GM18511 (cell line): ENCODE results near the gene GLUD1.
"Not testable (repeated sequence)": the region's sequence is repeated elsewhere in the genome, so short reads cannot be mapped to it uniquely, and the experiment has no call there.

Experiments
- ATAC-seq: cut with Tn5 transposase; IDR thresholded peaks from one replicate; pipeline ENCODE4 v1.9.1; 2021; ENCODE audit warnings: mild to moderate bottlenecking, moderate library complexity; ENCODE audit not compliant: unreplicated experiment

GLUD1 gene

DNA sequence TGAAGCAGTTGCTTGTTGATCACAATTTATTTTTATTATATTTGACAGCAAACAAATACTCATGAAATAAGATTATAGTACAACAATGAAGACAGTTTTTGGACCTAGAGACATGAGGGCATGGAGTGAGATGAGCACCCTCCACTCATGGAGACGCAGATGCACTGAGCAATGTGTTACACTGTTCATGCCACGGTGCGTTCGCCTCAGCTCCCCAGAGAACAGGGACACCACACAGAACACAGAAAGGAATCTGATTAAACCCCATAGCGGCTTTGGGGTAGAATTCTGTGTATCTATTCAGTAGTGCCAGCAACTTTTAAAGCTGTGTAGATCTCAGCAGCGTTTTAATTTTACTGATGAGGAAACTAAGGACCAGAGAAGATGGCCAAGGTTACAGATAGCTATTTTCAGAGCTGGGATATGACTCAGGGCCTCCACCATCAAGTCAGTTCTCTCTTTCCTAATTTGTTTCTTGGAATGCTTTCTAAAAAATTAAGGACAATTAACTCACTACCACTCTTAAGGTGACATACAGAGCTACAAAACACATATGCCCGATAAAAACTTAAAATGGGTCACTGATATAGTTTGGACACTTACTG lies 41.0 kb downstream of the GLUD1 start:
- ATAC-seq: no peak

DNA sequence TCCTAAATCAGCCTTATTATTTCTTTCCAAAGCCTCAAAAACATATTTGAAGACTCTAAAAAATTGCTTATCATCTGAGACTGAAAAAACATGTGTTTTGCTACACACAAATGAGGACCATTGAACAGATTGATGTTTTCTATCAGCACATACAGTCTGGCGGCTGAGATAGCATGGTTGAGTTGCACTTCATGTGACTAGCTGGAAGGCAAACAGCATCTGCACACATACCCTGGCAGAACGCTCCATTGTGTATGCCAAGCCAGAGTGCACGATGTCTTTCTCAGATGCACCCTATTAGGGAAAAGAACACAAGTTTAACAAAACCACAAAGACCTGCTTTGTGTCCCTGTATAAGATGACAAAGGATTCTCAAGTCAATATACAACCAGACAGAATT lies 41.5 kb downstream of the GLUD1 start:
- no peak for ATAC-seq

DNA sequence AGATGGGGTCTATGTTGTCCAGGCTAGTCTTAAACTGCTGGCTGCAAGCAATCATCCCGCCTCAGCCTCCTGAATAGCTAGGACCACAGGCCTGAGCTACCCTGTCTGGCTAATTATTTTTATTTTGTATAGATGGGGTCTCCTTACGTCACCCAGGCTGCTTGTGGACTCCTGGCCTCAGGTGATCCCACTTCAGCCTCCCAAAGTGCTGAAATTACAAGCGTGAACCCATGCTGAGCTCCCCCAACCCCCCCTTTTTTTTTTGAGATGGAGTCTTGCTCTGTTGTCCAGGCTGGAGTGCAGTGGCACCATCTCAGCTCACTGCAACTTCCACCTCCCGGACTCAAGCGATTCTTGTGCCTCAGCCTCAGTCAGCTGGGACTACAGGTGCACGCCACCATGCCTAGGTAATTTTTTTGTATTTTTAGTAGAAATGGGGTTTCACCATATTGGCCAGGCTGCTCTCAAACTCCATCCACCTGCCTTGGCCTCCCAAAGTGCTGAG lies 49.2 kb downstream of the GLUD1 start:
- ATAC-seq: no peak

DNA sequence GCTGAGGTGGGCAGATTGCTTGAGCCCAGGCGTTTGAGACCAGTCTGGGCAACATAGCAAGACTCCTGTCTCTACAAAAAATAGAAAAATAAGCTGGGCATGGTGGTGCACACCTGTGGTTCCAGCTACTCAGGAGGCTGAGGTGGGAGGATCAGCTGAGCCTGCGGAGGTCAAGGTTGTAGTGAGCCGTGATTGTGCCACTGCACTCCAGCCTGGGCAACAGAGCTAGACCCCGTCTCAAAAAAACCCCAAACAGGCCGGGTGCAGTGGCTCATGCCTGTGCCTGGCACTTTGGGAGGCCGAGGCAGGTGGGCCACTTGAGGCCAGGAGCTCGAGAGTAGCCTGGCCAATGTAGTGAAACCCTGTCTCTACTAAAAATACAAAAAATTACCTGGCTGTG lies 51.1 kb downstream of the GLUD1 start:
- ATAC-seq: not testable (repeated sequence)

DNA sequence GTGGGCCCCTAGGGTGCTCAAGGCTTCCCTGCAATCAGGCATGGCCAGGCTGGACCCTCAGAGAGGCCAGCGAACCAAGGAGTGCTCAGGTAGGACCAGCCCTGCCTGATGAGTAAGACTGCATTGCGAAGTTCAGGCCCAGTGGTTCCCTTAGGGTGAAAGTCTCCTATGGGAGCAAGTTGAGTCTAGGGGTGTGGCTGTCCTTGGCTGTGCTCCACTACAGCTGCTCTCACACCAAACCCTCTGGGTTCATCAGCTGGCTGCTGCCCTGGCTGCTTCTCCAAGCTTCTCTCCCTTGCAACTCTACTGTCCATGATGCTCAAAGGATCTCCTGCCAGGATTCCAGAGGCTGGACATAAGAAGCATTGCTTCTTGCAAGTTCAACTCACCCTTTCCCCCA lies 55.9 kb downstream of the GLUD1 start:
- ATAC-seq: no peak

DNA sequence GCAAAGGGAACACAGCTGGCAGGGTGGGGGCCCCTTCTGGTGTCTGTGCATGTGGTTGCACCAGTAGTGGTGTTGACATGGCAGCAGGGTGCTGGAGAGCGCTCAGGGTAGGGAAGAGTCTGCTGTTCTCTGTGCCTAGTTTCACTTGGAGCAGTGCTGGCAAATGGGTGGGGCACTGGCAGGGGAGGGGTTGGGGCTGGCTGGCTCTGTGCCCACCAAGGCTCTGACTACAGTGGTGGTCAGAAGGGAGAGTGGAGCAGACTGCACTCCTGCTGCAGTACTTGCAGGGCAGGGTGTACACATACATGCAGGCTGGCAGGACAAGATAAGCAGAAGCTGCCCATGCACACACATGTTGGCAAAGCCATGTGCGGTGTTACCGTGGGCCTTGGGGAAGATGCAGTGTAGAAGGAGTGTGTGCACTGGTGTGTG lies 56.3 kb downstream of the GLUD1 start:
- ATAC-seq: no peak

DNA sequence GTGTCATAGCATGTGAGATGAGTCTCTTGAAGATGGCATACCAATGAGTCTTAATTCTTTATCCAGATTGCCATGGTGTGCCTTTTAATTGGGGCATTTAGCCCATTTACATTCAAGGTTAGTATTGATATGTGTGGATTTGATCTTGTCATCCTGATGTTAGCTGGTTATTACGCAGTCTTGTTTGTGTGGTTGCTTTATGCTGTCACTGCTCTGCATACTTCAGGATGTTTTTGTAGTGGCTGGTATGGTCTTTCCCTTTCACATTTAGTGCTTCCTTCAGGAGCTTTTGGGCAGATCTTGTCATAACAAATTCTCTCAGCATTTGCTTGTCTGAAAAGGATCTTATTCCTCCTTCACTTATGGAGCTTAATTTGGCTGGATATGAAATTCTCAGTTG lies 58.0 kb downstream of the GLUD1 start:
- ATAC-seq: no peak

DNA sequence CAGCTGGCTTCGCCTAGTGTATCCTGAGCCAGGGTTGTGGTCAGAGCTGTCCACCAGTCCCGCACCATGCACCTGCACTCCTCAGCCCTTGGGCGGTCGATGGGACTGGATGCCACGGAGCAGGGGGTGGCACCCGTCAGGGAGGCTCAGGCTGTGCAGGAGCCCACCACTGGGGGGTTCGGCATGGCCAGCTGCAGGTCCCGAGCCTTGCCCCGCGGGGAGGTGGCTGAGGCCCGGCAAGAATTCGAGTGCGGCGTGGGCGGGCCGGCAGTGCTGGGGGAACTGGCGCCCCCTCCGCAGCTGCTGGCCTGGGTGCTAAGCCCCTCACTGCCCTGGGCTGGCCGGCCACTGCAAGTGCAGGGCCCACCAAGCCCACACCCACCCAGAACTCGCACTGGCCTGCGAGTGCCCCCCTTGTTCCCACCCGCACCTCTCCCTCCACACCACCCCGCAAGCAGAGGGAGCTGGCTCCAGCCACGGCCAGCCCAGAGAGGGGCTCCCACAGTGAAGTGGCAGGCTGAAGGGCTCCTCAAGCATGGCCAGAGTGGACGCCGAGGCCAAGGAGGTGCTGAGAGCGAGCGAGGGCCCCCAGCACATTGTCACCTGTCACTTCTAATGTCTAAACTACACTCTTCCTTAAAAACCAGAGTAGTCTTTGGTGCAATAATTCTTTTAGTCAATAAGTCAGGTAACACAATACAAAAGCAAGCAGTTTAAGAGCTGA lies 63.6 kb downstream of the GLUD1 start:
- ATAC-seq: no peak

DNA sequence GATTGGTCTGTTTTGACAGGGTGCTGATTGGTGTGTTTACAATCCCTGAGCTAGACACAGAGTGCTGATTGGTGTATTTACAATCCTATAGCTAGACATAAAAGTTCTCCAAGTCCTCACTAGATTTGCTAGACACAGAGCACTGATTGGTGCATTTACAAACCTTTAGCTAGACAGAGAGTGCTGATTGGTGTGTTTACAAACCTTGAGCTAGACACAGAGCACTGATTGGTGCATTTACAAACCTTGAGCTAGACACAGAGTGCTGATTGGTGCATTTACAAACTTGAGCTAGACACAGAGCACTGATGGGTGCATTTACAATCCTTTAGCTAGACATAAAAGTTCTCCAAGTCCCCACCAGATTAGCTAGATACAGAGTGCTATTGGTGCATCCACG lies 64.2 kb downstream of the GLUD1 start:
- not testable (repeated sequence) for ATAC-seq

DNA sequence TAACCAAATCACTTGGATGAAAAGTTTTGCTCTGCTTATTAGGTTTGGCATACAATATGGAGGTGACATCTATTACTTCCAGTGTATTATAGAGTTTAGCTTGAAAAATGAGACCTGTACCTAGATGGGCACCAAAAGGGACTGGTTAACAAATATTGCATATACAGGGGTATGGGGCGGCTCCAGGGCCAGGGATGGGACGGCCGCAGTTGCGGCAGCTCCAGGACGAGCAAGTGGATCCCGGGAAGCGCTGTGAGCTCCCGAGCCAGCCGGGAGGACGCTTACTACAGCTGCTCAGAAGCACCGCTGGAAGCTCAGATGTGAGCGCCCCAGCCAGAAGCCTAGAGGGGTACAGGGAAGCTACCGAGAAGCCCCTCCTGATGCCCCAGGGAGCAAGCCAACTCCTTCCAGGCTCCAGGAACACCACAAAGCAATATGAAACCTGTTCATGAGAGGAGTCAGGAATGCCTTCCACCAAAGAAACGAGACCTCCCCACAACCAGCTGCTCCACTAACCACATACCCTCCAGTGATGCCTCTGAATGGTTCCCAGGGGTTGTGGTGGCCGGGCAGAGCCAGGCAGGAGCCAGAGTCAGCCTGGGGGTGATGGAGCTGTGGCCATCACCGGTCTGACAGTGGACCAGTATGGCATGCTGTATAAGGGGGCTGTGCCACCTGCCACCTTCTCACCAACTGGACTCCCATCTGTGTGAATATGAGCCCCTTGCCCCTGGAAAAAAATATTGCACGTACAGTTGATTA lies 67.7 kb downstream of the GLUD1 start:
- ATAC-seq: not testable (repeated sequence)

DNA sequence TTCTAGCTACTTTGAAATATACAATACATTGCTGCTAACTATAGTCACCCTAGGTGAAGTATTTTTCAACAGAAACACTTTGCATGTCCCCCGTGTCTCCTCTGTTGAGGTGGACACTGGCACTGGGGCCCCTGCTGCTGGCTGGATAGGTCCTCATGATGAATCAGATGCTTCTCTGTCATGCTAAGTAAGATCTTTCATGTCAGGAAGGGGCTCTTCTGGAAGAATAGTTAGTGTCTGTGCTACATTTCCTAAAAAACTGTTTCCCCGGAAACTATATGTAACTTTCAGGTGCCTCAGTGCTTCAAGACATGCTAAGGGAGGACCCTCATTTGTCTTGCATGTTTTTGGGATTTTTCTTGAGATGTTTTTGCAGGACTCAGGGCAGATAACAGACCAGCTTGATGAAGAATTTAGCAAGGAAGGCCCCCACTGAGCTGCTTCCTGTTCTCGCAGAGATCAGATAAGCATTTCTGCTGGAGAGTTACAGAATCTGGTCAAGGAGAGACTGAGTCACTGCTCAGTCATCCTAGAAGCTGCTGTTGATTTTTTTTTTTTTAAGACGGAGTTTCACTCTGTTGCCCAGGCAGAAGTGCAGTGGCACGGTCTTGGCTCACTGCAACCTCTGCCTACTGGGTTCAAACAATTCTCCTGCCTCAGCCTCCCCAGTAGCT lies 69.2 kb downstream of the GLUD1 start:
- ATAC-seq: not testable (repeated sequence)

DNA sequence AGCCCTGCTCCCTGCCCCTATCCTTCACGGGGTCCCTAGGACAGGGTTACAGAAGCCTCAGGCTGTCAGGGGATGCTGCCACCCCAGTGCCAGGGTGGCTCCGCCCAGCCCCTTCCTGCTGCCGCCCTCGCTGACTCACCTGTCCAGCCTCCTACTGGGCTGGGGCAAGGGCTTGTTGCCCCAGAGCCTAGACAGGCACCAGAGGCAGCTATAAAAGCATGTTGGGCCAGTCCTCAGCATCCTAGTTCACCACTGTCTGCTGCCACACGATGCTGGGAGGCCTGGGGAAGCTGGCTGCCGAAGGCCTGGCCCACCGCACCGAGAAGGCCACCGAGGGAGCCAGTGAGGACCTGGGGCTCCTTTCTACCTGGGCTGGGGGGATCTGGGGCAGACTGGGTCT lies 74.6 kb downstream of the GLUD1 start, which contains the start of gene FAM25A:
Gene FAM25A, plus strand, starts transcription at position 239 of the 400 bp plus-strand sequence. Its CDS starts 31 bp downstream, at position 270.
- not testable (repeated sequence) for ATAC-seq

DNA sequence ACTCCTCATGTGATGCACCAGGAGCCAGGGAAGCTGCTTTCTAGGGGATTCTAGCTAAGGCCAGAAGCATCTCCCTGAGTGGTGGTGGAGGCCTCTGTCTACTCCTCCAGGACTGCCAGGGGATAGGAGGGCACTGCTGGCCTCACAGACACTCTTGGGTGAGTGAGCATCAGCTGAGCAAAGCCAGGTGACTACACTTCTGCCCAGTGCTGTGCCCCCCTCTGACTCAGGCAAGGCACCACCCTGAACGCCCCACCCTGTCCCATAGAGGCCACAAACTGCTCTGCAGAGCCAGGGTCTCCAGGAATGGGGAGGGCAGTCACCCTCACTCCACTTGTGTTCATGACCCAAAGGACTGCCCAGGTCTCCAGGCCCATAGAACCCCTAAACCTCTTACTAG lies 75.1 kb downstream of the GLUD1 start:
- not testable (repeated sequence) for ATAC-seq

DNA sequence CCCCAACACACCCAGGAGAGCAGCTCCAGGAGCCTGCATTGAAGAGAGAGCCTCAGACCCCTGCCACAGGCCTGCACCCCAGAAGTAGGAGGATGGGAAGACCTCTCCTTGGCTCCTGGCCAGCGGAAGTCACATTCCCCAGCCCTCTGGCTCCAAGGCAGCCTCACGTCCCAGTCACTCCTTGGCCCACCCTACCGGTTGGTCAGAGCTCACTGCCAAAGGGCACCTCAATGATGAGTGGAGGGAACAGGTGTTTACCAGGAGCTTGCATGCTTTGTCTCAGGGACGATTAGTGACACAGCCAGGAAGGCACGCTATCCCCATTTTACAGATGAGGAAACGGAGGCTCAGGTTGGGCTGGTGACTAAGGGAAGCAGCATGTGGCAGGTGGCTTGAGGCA lies 75.6 kb downstream of the GLUD1 start:
- ATAC-seq: not testable (repeated sequence)

DNA sequence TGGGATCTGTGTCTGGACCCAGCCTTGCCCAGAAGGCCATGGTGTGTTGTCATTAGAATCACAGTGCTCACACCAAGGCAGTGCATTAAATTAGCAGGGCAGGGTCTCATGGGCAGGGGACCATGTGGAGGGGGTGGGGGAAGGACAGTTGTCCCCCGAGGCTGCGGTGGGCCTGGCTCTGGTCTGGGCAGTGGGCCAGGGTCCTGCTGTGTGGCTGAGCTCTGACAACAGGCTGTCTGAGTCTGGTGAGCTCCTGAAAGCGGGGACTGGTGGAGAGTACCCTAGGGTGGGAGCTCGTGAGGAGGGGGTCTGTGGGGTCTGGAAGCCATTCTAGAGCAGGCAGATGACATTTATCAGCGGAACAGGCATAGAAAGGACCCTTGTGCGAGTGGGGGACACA lies 76.5 kb downstream of the GLUD1 start:
- ATAC-seq: not testable (repeated sequence)

DNA sequence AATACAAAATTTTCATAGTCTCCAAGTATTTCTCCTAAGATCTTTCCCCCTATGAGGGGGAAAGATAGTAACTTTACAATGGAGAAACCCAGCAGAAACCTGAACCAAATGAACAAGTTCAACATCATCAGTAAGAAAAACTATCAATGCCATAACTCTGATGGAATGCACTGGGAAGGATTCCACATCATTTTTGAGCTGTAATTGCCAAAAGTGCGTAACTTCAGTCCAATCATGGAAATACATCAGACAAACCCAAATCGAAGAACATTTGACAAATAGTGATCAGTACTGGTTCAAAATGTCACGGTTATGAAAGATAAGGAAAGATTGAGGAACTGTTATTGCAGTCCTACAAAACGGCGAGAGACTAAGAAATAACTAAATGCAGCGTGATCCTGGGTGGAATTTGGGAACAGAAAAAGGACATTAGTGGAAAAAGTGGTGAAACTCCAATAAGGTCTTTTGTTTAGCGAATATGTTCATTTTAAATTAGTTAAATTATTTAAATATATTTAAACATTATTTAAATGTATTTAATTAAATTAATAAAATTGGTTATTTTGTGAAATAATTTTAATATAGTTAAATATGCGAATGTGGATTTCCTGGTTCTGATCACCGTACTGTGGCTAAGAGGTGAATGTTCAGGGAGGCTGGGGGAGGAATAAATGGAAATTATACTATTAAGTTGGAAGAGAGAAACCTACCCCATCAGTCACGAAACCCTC lies 79.5 kb downstream of the GLUD1 start:
- not testable (repeated sequence) for ATAC-seq

DNA sequence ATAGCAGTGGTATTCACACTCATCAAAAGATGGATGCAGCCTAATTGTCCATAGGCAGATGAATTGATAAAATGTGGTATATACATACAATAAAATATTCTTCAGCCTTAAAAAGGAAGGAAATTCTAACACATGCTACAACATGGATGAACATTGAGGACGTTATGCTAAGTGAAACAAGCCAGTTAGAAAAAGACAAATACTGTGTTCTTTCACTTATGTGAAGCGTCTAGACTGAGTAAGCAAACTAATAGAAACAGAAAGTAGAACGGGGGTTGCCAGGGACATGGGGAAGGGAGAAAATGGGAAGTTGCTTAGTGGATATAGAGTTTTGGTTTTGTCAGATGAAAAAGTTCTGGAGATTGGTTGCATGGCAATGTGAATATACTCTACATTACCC lies 81.1 kb downstream of the GLUD1 start:
- not testable (repeated sequence) for ATAC-seq

DNA sequence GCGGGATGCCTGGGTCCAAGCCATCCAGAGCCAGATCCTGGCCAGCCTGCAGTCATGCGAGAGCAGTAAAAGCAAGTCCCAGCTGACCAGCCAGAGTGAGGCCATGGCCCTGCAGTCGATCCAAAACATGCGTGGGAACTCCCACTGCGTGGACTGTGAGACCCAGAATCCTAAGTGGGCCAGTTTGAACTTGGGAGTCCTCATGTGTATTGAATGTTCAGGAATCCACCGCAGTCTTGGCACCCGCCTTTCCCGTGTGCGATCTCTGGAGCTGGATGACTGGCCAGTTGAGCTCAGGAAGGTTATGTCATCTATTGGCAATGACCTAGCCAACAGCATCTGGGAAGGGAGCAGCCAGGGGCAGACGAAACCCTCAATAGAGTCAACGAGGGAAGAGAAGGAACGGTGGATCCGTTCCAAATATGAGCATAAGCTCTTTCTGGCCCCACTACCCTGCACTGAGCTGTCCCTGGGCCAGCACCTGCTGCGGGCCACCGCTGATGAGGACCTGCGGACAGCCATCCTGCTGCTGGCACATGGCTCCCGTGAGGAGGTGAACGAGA lies 85.4 kb downstream of the GLUD1 start:
- not testable (repeated sequence) for ATAC-seq

DNA sequence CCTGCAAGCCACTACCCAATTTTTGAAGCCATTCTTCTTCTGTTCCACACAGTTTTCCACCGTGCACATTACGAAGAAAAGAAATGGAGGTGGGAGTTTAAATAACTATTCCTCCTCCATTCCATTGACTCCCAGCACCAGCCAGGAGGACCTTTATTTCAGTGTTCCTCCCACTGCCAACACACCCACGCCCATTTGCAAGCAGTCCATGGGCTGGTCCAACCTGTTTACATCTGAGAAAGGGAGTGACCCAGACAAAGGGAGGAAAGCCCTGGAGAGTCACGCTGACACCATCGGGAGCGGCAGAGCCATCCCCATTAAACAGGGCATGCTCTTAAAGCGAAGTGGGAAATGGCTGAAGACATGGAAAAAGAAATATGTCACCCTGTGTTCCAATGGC lies 86.3 kb downstream of the GLUD1 start:
- ATAC-seq: not testable (repeated sequence)

DNA sequence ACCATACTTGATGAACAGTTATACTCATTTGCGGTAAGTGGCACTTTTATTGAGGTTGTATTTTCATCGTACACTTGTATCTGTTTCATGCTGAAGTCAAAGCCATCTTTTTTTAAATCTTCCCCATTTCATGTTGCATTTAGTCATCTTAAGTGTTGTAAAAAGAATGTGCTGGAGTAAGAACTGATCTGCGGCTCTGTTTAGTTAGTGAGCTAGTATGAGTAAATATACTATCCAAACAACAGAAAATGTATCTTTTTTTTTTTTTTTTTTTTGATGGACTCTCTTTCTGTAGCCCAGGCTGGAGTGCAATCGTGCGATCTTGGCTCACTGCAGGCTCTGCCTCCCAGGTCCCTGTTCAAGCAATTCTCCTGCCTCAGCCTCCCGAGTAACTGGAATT lies 87.0 kb downstream of the GLUD1 start:
- not testable (repeated sequence) for ATAC-seq
